Thyroid gland (tissue), 4 donors: Measurements from ENCODE around the gene RTBDN.

Experiments used
- POLR2A ChIP-seq, 2 donors: fragments of 450-650 bp; IDR thresholded peaks; one replicate each; pipeline ENCODE4 v1.6.1; 2017; ENCODE audit warnings: antibody characterized with exemption in 2 of 2, mild to moderate bottlenecking in 2 of 2, moderate library complexity in 1 of 2
- TF ChIP-seq, protein P1 (sequence below), 6 experiments: fragments of 200-600 bp in 3 of 6; fragments of 450-650 bp in 3 of 6; sonication (generic) in 3 of 6; IDR thresholded peaks; one replicate each; pipeline ENCODE4 v1.5.1; 2016 to 2019; ENCODE audit warnings: antibody characterized with exemption in 6 of 6, mild to moderate bottlenecking in 2 of 6, inconsistent platforms in 1 of 6, moderate library complexity in 1 of 6

DNA sequence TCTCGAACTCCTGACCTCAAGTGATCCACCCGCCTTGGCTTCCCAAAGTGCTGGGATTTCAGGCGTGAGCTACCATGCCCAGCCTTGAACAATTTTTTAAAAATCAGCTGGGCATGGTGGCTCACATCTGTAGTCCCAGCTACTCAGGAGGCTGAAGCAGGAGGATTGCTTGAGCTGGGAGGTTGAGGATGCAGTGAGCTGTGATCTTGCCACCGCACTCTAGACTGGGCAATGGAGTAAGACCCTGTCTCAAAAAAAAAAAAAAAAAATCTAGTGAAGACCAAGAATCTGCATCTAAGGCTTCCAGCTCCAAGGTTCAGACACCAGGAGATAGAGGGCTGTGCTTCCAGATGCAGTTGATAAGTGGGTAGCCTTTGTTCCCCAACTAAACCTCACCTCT lies 29.8 kb upstream of the RTBDN start:
- TF ChIP-seq, protein P1, sequence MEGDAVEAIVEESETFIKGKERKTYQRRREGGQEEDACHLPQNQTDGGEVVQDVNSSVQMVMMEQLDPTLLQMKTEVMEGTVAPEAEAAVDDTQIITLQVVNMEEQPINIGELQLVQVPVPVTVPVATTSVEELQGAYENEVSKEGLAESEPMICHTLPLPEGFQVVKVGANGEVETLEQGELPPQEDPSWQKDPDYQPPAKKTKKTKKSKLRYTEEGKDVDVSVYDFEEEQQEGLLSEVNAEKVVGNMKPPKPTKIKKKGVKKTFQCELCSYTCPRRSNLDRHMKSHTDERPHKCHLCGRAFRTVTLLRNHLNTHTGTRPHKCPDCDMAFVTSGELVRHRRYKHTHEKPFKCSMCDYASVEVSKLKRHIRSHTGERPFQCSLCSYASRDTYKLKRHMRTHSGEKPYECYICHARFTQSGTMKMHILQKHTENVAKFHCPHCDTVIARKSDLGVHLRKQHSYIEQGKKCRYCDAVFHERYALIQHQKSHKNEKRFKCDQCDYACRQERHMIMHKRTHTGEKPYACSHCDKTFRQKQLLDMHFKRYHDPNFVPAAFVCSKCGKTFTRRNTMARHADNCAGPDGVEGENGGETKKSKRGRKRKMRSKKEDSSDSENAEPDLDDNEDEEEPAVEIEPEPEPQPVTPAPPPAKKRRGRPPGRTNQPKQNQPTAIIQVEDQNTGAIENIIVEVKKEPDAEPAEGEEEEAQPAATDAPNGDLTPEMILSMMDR (IDR thresholded peaks at IDR 0.05): no peak
- no peak for TF ChIP-seq POLR2A (IDR thresholded peaks at IDR 0.05)
